HL-60 (cell line): ENCODE results near the gene RRM1.

Experiments used
- CTCF ChIP-seq: IDR thresholded peaks from one replicate; pipeline ENCODE4 v1.5.1; 2011; ENCODE audit warnings: low read length, control low read depth, inconsistent platforms; ENCODE audit not compliant: insufficient read depth
- POLR2AphosphoS5 ChIP-seq: IDR thresholded peaks from 2 replicates; pipeline ENCODE4 v1.6.1; 2012; ENCODE audit warnings: low read depth

- TF ChIP-seq CTCF: no peak
- TF ChIP-seq POLR2AphosphoS5: no peak
Observed at GRCh38 chr11:4140067-4140636, 45.6 kb downstream of the RRM1 start.
